Ishikawa (cell line): ENCODE data around the gene IFNA21.

Experiments used
- CEBPB ChIP-seq: IDR thresholded peaks from 2 replicates; pipeline ENCODE4 v1.6.1; 2012
- CREB1 ChIP-seq: IDR thresholded peaks from 2 replicates; pipeline ENCODE4 v1.6.1; 2012; ENCODE audit warnings: low read depth
- EGR1 ChIP-seq: IDR thresholded peaks from 2 replicates; pipeline ENCODE4 v1.6.1; 2012
- EP300 ChIP-seq: IDR thresholded peaks from 2 replicates; pipeline ENCODE4 v1.6.1; 2012; ENCODE audit warnings: borderline replicate concordance
- FOXM1 ChIP-seq: IDR thresholded peaks from 2 replicates; pipeline ENCODE4 v1.6.1; 2012; ENCODE audit warnings: low read depth, borderline replicate concordance
- MAX ChIP-seq: IDR thresholded peaks from 2 replicates; pipeline ENCODE4 v1.6.1; 2012
- NFIC ChIP-seq: IDR thresholded peaks from 2 replicates; pipeline ENCODE4 v1.6.1; 2012
- RAD21 ChIP-seq: IDR thresholded peaks from 2 replicates; pipeline ENCODE4 v1.6.1; 2012; ENCODE audit warnings: low read depth
- REST ChIP-seq: IDR thresholded peaks from 2 replicates; pipeline ENCODE4 v1.6.1; 2012; ENCODE audit warnings: low read depth, mild to moderate bottlenecking
- TAF1 ChIP-seq: IDR thresholded peaks from 2 replicates; pipeline ENCODE4 v1.6.1; 2012; ENCODE audit warnings: low read depth, mild to moderate bottlenecking
- TCF12 ChIP-seq: IDR thresholded peaks from 2 replicates; pipeline ENCODE4 v1.6.1; 2012; ENCODE audit warnings: low read depth
- TEAD4 ChIP-seq: IDR thresholded peaks from 2 replicates; pipeline ENCODE4 v1.6.1; 2012
- USF1 ChIP-seq: IDR thresholded peaks from 2 replicates; pipeline ENCODE4 v1.6.1; 2012
- YY1 ChIP-seq: IDR thresholded peaks from 2 replicates; pipeline ENCODE4 v1.6.1; 2012; ENCODE audit warnings: low read depth
- ZBTB7A ChIP-seq: IDR thresholded peaks from 2 replicates; pipeline ENCODE4 v1.6.1; 2012; ENCODE audit warnings: low read depth

Gene IFNA21

GRCh38 chr9:21182810-21183736 lies 16.6 kb upstream of the IFNA21 start:
- TF ChIP-seq RAD21 = peak; percentile 34; the same call in 1 of the 2 replicates

GRCh38 chr9:21174671-21175070 lies 8.2 kb upstream of the IFNA21 start:
- TF ChIP-seq RAD21 (no peak), TCF12 (no peak), TEAD4 (no peak), EGR1 (no peak), EP300 (no peak), CREB1 (no peak), NFIC (no peak), MAX (no peak), REST (no peak), TAF1 (no peak), YY1 (no peak), CEBPB (no peak), USF1 (no peak), ZBTB7A (no peak), FOXM1 (no peak)

- TF ChIP-seq REST (no peak), ZBTB7A (no peak), EGR1 (no peak), CEBPB (no peak), TAF1 (no peak), TCF12 (no peak), NFIC (no peak), CREB1 (no peak), USF1 (no peak), EP300 (no peak), FOXM1 (no peak), TEAD4 (no peak), RAD21 (no peak), YY1 (no peak), MAX (no peak)
These were observed 5.7 kb upstream of the IFNA21 start for GRCh38 chr9:21172156-21172555.

GRCh38 chr9:21171351-21171750 lies 4.9 kb upstream of the IFNA21 start:
- no peak for TF ChIP-seq EP300
- no peak for TF ChIP-seq TEAD4
- no peak for TF ChIP-seq REST
- TF ChIP-seq EGR1 = no peak
- no peak for TF ChIP-seq MAX
